Effector memory CD8-positive, alpha-beta T cell (primary cell): ENCODE data around the gene APOL4.
A peak's percentile ranks its signal among the peaks of the same experiment; 100 is the strongest.
"Not testable (repeated sequence)": the region's sequence is repeated elsewhere in the genome, so short reads cannot be mapped to it uniquely, and the experiment has no call there.

Experiments used
- ATAC-seq: fragments of 150-1000 bp; cut with Tn5 transposase; replicated peaks from 2 replicates; pipeline ENCODE4 v1.10.0; 2021; ENCODE audit warnings: mild to moderate bottlenecking, moderate library complexity
- DNase-seq, 3 experiments: peaks; one replicate each; pipeline ENCODE4 v3.0.0; 2021
- H3K27ac Mint-ChIP-seq, 2 donors: one replicate each; pipeline ENCODE4 v1.8.0; 2022; ENCODE audit warnings: mild to moderate bottlenecking in 2 of 2, mixed read lengths in 2 of 2, moderate library complexity in 2 of 2
- H3K27me3 Mint-ChIP-seq, 2 donors: one replicate each; pipeline ENCODE4 v1.8.0; 2022; ENCODE audit warnings: mixed read lengths in 2 of 2
- H3K36me3 Mint-ChIP-seq: one replicate; pipeline ENCODE4 v1.8.0; 2022; ENCODE audit warnings: mild to moderate bottlenecking, moderate library complexity, mixed read lengths; ENCODE audit not compliant: insufficient read depth
- H3K4me1 Mint-ChIP-seq, 2 donors: one replicate each; pipeline ENCODE4 v1.8.0; 2022; ENCODE audit warnings: low read depth in 2 of 2, mixed read lengths in 2 of 2
- H3K4me3 Mint-ChIP-seq, 2 donors: one replicate each; pipeline ENCODE4 v1.8.0; 2022; ENCODE audit warnings: mild to moderate bottlenecking in 2 of 2, mixed read lengths in 2 of 2, moderate library complexity in 2 of 2
- H3K9me3 Mint-ChIP-seq, 2 donors: one replicate each; pipeline ENCODE4 v1.8.0; 2022; ENCODE audit warnings: mixed read lengths in 2 of 2

The APOL4 gene

GRCh38 chr22:36182056-36182455, 19.6 kb downstream of the APOL4 start:
- Mint-ChIP-seq H3K9me3 (no peaks in the 10 kb centered on the region), H3K27me3 (peaks cover 0 to 4% of the 10 kb centered on the region in 2 donors), H3K4me1 (peaks cover 0 to 6% of the 10 kb centered on the region in 2 donors), H3K27ac (no peak overlapping the region), H3K4me3 (no peak overlapping the region), H3K36me3 (no peaks in the 10 kb centered on the region)
- DNase-seq (no peak), ATAC-seq (no peak)

- no peak overlapping the region for H3K4me3 Mint-ChIP-seq
- H3K27me3 Mint-ChIP-seq, result peaks cover 0 to 4% of the 10 kb centered on the region in 2 donors
- peaks cover 0 to 6% of the 10 kb centered on the region in 2 donors for H3K4me1 Mint-ChIP-seq
- ATAC-seq, result no peak
- DNase-seq, result no peak
- H3K36me3 Mint-ChIP-seq, result no peaks in the 10 kb centered on the region
- no peaks in the 10 kb centered on the region for H3K9me3 Mint-ChIP-seq
- no peak overlapping the region for H3K27ac Mint-ChIP-seq
Measured at GRCh38 chr22:36180928-36181327, 20.7 kb downstream of the APOL4 start.

GRCh38 chr22:36180038-36180880, 21.4 kb downstream of the APOL4 start:
- Mint-ChIP-seq H3K36me3 (no peaks in the 10 kb centered on the region), H3K27me3 (peaks cover 0 to 4% of the 10 kb centered on the region in 2 donors), H3K9me3 (no peaks in the 10 kb centered on the region), H3K4me3 (no peak overlapping the region), H3K4me1 (peaks cover 0 to 6% of the 10 kb centered on the region in 2 donors), H3K27ac (no peak overlapping the region)
- DNase-seq (peak; percentile 85 to 89 (median 86)), ATAC-seq (peak; percentile 100)

GRCh38 chr22:36177160-36177559, 24.4 kb downstream of the APOL4 start:
- Mint-ChIP-seq H3K36me3 (no peaks in the 10 kb centered on the region), H3K27me3 (no peaks in the 10 kb centered on the region), H3K9me3 (no peaks in the 10 kb centered on the region), H3K4me1 (peaks cover 0 to 6% of the 10 kb centered on the region in 2 donors), H3K27ac (no peak overlapping the region), H3K4me3 (no peak overlapping the region)
- DNase-seq (no peak), ATAC-seq (no peak)

GRCh38 chr22:36175892-36176291, 25.7 kb downstream of the APOL4 start:
- Mint-ChIP-seq H3K9me3 (no peaks in the 10 kb centered on the region), H3K27ac (no peak overlapping the region), H3K36me3 (no peaks in the 10 kb centered on the region), H3K4me1 (peaks cover 0 to 6% of the 10 kb centered on the region in 2 donors), H3K4me3 (no peak overlapping the region), H3K27me3 (no peaks in the 10 kb centered on the region)
- ATAC-seq, result no peak
- no peak for DNase-seq

- H3K36me3 Mint-ChIP-seq, result peaks cover 2% of the 10 kb centered on the region
- ATAC-seq, result no peak
- H3K4me1 Mint-ChIP-seq, result peaks cover 6 to 9% of the 10 kb centered on the region in 2 donors
- H3K9me3 Mint-ChIP-seq, result no peaks in the 10 kb centered on the region
- DNase-seq, result no peak
- H3K27ac Mint-ChIP-seq, result no peak overlapping the region
- H3K27me3 Mint-ChIP-seq, result no peaks in the 10 kb centered on the region
- no peak overlapping the region for H3K4me3 Mint-ChIP-seq
Measured at GRCh38 chr22:36171941-36172340, 29.7 kb downstream of the APOL4 start.

- Mint-ChIP-seq H3K4me1 (peaks cover 33 to 56% of the 10 kb centered on the region in 2 donors), H3K9me3 (no peaks in the 10 kb centered on the region), H3K27me3 (no peaks in the 10 kb centered on the region), H3K36me3 (peaks cover 54% of the 10 kb centered on the region), H3K4me3 (peak overlapping the region; percentile 52 to 96), H3K27ac (peak overlapping the region; percentile 89 to 98)
- ATAC-seq (peak; percentile 38), DNase-seq (peak; percentile 40 to 50 (median 49))
Measured at GRCh38 chr22:36166518-36167220, 34.9 kb downstream of the APOL4 start.

- DNase-seq (no peak), ATAC-seq (peak; percentile 13)
- Mint-ChIP-seq H3K27ac (peak overlapping the region; percentile 89 to 98), H3K36me3 (peaks cover 60% of the 10 kb centered on the region), H3K9me3 (no peaks in the 10 kb centered on the region), H3K4me3 (peak overlapping the region; percentile 11 to 96), H3K4me1 (peaks cover 39 to 62% of the 10 kb centered on the region in 2 donors), H3K27me3 (no peaks in the 10 kb centered on the region)
Measured at GRCh38 chr22:36166086-36166485, 35.5 kb downstream of the APOL4 start.

GRCh38 chr22:36165141-36165540, 36.5 kb downstream of the APOL4 start:
- H3K27me3 Mint-ChIP-seq, result no peaks in the 10 kb centered on the region
- H3K4me1 Mint-ChIP-seq, result peaks cover 49 to 71% of the 10 kb centered on the region in 2 donors
- peak overlapping the region in 1 of 2 donors; percentile 96 for H3K4me3 Mint-ChIP-seq
- H3K36me3 Mint-ChIP-seq, result peaks cover 69% of the 10 kb centered on the region
- no peak for DNase-seq
- H3K9me3 Mint-ChIP-seq, result no peaks in the 10 kb centered on the region
- H3K27ac Mint-ChIP-seq, result peak overlapping the region; percentile 89 to 98
- no peak for ATAC-seq

GRCh38 chr22:36164621-36165020, 37.0 kb downstream of the APOL4 start:
- DNase-seq, result no peak
- H3K4me1 Mint-ChIP-seq, result peaks cover 54 to 76% of the 10 kb centered on the region in 2 donors
- H3K9me3 Mint-ChIP-seq, result no peaks in the 10 kb centered on the region
- H3K27ac Mint-ChIP-seq, result peak overlapping the region; percentile 89 to 98
- peak overlapping the region; percentile 96 to 99 for H3K4me3 Mint-ChIP-seq
- ATAC-seq, result no peak
- no peaks in the 10 kb centered on the region for H3K27me3 Mint-ChIP-seq
- peaks cover 74% of the 10 kb centered on the region for H3K36me3 Mint-ChIP-seq

- peaks cover 85% of the 10 kb centered on the region for H3K36me3 Mint-ChIP-seq
- peaks cover 65 to 85% of the 10 kb centered on the region in 2 donors for H3K4me1 Mint-ChIP-seq
- peak overlapping the region; percentile 96 to 98 for H3K27ac Mint-ChIP-seq
- DNase-seq (no peak), ATAC-seq (no peak)
- H3K9me3 Mint-ChIP-seq, result no peaks in the 10 kb centered on the region
- no peaks in the 10 kb centered on the region for H3K27me3 Mint-ChIP-seq
- peak overlapping the region; percentile 96 to 99 for H3K4me3 Mint-ChIP-seq
Measured at GRCh38 chr22:36163497-36163896, 38.1 kb downstream of the APOL4 start.

- peak overlapping the region; percentile 96 to 99 for H3K4me3 Mint-ChIP-seq
Measured at GRCh38 chr22:36162127-36163034, 39.2 kb downstream of the APOL4 start.

GRCh38 chr22:36161793-36162126, 39.8 kb downstream of the APOL4 start:
- ATAC-seq, result peak; percentile 39
- DNase-seq, result peak in 1 of 3 experiments; percentile 60

More at GRCh38 chr22:36162127-36163034, 39.2 kb downstream of the APOL4 start:
- H3K36me3 Mint-ChIP-seq, result peaks cover 97% of the 10 kb centered on the region
- H3K4me1 Mint-ChIP-seq, result peaks cover 72 to 87% of the 10 kb centered on the region in 2 donors
- no peaks in the 10 kb centered on the region for H3K9me3 Mint-ChIP-seq
- peak; percentile 57 to 64 (median 61) for DNase-seq
- ATAC-seq, result peak; percentile 68
- H3K27me3 Mint-ChIP-seq, result no peaks in the 10 kb centered on the region
- peak overlapping the region; percentile 96 to 98 for H3K27ac Mint-ChIP-seq

More at GRCh38 chr22:36161793-36162126, 39.8 kb downstream of the APOL4 start:
- H3K9me3 Mint-ChIP-seq, H3K27me3 Mint-ChIP-seq: not testable (repeated sequence)
- Mint-ChIP-seq H3K4me3 (peak overlapping the region; percentile 96 to 99), H3K4me1 (peaks cover 72 to 86% of the 10 kb centered on the region in 2 donors), H3K36me3 (peaks cover 99% of the 10 kb centered on the region), H3K27ac (peak overlapping the region; percentile 96 to 98)
